Stomach (tissue), 4 donors: Measurements from ENCODE around the gene MEST.

Experiments used
- EP300 ChIP-seq: sonication (generic); formaldehyde crosslinking; IDR thresholded peaks from one replicate; pipeline ENCODE4 v1.6.1; 2017; ENCODE audit warnings: antibody characterized with exemption
- POLR2A ChIP-seq, 4 donors: fragments of 450-650 bp; IDR thresholded peaks; one replicate each; pipeline ENCODE4 v1.6.1; 2016; ENCODE audit warnings: antibody characterized with exemption in 4 of 4, control low read depth in 2 of 4, mild to moderate bottlenecking in 1 of 4, moderate library complexity in 1 of 4
- TF ChIP-seq, protein P1 (sequence below), 7 experiments: fragments of 450-650 bp in 4 of 7; fragments of 200-600 bp in 3 of 7; sonication (generic) in 3 of 7; IDR thresholded peaks; one replicate each; pipeline ENCODE4 v1.5.1; 2016 to 2019; ENCODE audit warnings: antibody characterized with exemption in 7 of 7, control low read depth in 2 of 7, mild to moderate bottlenecking in 1 of 7

DNA sequence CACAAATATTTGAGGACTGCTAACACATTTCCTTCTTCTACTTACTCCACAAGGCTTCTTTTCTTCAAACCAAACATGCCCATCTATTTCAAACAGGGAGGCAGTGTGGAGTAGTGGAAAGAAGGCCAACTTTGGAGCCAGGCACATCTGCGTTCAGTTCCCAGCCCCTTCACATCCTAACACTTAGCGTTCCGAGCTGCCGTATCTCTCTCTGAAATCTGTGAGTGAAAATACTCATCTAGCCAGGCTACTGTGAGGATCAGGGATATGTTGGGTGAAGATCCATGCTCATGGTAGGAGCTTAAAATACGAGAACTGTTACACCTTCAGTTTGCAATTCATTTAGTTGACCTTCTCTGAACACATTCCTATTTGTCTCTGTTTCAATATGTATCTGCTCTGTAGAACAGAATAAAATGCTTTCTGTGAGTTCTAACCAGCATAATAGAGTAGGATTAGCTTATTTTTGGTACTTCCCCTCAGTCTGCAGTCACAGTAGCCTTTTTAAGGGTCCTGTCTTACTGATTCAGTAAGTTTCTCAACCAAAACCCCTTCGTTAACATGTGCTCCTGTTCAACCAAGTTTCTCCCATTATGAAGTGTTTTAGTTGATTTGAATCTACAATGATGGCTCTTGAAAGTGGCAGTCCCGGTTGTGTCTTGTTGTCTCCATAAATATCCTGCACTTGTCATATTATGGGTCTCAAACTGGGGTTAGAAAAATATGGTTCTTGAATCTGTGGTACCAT is 3.3 kb upstream of the MEST start:
- TF ChIP-seq, protein P1, sequence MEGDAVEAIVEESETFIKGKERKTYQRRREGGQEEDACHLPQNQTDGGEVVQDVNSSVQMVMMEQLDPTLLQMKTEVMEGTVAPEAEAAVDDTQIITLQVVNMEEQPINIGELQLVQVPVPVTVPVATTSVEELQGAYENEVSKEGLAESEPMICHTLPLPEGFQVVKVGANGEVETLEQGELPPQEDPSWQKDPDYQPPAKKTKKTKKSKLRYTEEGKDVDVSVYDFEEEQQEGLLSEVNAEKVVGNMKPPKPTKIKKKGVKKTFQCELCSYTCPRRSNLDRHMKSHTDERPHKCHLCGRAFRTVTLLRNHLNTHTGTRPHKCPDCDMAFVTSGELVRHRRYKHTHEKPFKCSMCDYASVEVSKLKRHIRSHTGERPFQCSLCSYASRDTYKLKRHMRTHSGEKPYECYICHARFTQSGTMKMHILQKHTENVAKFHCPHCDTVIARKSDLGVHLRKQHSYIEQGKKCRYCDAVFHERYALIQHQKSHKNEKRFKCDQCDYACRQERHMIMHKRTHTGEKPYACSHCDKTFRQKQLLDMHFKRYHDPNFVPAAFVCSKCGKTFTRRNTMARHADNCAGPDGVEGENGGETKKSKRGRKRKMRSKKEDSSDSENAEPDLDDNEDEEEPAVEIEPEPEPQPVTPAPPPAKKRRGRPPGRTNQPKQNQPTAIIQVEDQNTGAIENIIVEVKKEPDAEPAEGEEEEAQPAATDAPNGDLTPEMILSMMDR (IDR thresholded peaks at IDR 0.05) = no peak
- TF ChIP-seq POLR2A (IDR thresholded peaks at IDR 0.05) (no peak), EP300 (no peak)
